ENCODE data around the gene TMEM238L. TPM values are rescaled to one million over a fixed set of nuclear protein-coding genes. Genes with fewer than 3 reads are reported as not detected.

TMEM238L gene
- total and polyA plus RNA-seq, 9 of the 15 experiments (the other 6 are each of a cell fraction or from before 2014, with no cell fraction given), result not detected

- peak in 1 of 2 experiments; percentile 97; a peak in 2 of 4 replicates for TF ChIP-seq BCLAF1 (IDR thresholded peaks at IDR 0.05; ENCODE audit: borderline replicate concordance in 1 of 2, control insufficient read depth in 1 of 2, low read depth in 2 of 2, low read length in 1 of 2)
- TF ChIP-seq FOXA3 (CRISPR knock-in tag; conservative IDR thresholded peaks at IDR 0.05 in 1 of 2, IDR thresholded peaks at IDR 0.05 in 1 of 2), result no peak
- 0 out of 2 replicates have a peak, but pooled peaks have one; percentile 15 for TF ChIP-seq RFX1 (IDR thresholded peaks at IDR 0.05)
- TF ChIP-seq CC2D1A (IDR thresholded peaks at IDR 0.05), result no peak
- TF ChIP-seq ZNF589 (CRISPR knock-in tag; IDR thresholded peaks at IDR 0.05; ENCODE audit: low read depth), result no peak
- TF ChIP-seq ZNF76 (CRISPR knock-in tag; IDR thresholded peaks at IDR 0.05; ENCODE audit: borderline replicate concordance), result no peak
- TF ChIP-seq SNAPC5 (CRISPR knock-in tag; IDR thresholded peaks at IDR 0.05), result peak; percentile 61; the same call in 1 of the 2 replicates
- TF ChIP-seq ZKSCAN3 (CRISPR knock-in tag; IDR thresholded peaks at IDR 0.05), result no peak
- no peak for TF ChIP-seq ZNF511 (CRISPR knock-in tag; IDR thresholded peaks at IDR 0.05)
- TF ChIP-seq GMEB1 (CRISPR knock-in tag; IDR thresholded peaks at IDR 0.05), result no peak
These were observed 13.2 kb downstream of the TMEM238L start (continued) for GRCh38 chr17:10790491-10791401.

Data from K562 (cell line).